Panc1 (cell line): Measurements from ENCODE around the gene KRTAP12-3.

ENCODE experiments used
- POLR2AphosphoS5 ChIP-seq: IDR thresholded peaks from 2 replicates; pipeline ENCODE4 v1.6.1; 2012; ENCODE audit warnings: mild to moderate bottlenecking, low read depth, low read length, moderate library complexity
- SIN3A ChIP-seq: IDR thresholded peaks from 2 replicates; pipeline ENCODE4 v1.6.1; 2012; ENCODE audit warnings: low read depth, mild to moderate bottlenecking, low read length, moderate library complexity, borderline replicate concordance; ENCODE audit not compliant: insufficient read depth
- TCF7L2 ChIP-seq: IDR thresholded peaks from 2 replicates; pipeline ENCODE4 v1.6.1; 2011; ENCODE audit warnings: mild to moderate bottlenecking, low read depth, low read length, inconsistent platforms
- TF ChIP-seq, protein P1 (sequence below): fragments of 450-650 bp; IDR thresholded peaks from 2 replicates; pipeline ENCODE4 v1.5.1; 2017; ENCODE audit warnings: mild to moderate bottlenecking
- TF ChIP-seq, protein P2 (sequence below), 2 experiments: IDR thresholded peaks; 2 replicates each; pipeline ENCODE4 v1.6.1; 2011 to 2012; ENCODE audit warnings: low read depth in 2 of 2, control low read depth in 1 of 2, low read length in 1 of 2, mild to moderate bottlenecking in 1 of 2, moderate library complexity in 1 of 2; ENCODE audit not compliant: insufficient read depth in 1 of 2

DNA sequence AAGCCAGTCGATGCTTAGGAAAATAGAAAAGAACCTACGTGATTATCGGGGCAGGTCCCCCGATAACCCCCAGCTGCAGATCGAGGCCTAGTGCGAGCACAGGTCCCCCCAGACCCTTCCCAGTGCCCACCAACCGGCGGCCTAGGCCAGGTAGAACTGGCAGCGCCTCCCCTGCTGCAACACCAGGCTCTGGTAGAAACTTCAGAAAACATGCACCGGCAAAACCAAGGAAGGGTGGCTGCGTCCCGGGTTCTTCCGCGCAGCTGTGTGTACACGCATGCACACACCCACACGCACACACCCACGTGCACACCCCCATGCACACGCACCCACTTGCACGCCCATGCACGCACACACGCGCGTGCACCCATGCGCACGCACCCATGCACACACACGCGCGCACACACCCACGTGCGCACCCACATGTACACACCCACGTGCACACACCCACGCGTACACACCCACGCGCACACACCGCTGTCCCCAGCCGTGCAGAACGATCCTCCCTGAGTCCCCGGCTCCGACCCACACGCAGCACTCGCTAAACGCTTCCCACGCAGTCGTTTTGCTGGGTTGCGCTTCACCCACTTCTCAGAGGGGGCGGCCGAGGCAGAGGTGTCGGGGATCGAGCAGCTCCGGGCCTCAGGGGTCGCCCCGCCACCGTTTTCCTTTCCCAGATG is 48.4 kb downstream of the KRTAP12-3 start:
- TF ChIP-seq, protein P1, sequence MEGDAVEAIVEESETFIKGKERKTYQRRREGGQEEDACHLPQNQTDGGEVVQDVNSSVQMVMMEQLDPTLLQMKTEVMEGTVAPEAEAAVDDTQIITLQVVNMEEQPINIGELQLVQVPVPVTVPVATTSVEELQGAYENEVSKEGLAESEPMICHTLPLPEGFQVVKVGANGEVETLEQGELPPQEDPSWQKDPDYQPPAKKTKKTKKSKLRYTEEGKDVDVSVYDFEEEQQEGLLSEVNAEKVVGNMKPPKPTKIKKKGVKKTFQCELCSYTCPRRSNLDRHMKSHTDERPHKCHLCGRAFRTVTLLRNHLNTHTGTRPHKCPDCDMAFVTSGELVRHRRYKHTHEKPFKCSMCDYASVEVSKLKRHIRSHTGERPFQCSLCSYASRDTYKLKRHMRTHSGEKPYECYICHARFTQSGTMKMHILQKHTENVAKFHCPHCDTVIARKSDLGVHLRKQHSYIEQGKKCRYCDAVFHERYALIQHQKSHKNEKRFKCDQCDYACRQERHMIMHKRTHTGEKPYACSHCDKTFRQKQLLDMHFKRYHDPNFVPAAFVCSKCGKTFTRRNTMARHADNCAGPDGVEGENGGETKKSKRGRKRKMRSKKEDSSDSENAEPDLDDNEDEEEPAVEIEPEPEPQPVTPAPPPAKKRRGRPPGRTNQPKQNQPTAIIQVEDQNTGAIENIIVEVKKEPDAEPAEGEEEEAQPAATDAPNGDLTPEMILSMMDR: no peak
- TF ChIP-seq POLR2AphosphoS5 (no peak), TCF7L2 (no peak), SIN3A (no peak)
- TF ChIP-seq, protein P2, sequence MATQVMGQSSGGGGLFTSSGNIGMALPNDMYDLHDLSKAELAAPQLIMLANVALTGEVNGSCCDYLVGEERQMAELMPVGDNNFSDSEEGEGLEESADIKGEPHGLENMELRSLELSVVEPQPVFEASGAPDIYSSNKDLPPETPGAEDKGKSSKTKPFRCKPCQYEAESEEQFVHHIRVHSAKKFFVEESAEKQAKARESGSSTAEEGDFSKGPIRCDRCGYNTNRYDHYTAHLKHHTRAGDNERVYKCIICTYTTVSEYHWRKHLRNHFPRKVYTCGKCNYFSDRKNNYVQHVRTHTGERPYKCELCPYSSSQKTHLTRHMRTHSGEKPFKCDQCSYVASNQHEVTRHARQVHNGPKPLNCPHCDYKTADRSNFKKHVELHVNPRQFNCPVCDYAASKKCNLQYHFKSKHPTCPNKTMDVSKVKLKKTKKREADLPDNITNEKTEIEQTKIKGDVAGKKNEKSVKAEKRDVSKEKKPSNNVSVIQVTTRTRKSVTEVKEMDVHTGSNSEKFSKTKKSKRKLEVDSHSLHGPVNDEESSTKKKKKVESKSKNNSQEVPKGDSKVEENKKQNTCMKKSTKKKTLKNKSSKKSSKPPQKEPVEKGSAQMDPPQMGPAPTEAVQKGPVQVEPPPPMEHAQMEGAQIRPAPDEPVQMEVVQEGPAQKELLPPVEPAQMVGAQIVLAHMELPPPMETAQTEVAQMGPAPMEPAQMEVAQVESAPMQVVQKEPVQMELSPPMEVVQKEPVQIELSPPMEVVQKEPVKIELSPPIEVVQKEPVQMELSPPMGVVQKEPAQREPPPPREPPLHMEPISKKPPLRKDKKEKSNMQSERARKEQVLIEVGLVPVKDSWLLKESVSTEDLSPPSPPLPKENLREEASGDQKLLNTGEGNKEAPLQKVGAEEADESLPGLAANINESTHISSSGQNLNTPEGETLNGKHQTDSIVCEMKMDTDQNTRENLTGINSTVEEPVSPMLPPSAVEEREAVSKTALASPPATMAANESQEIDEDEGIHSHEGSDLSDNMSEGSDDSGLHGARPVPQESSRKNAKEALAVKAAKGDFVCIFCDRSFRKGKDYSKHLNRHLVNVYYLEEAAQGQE (IDR thresholded peaks at IDR 0.05; ENCODE audit: insufficient read depth in 1 of 2, low read depth in 2 of 2, low read length in 1 of 2): no peak
